ENCODE data around the gene CORIN.

The CORIN gene

DNA sequence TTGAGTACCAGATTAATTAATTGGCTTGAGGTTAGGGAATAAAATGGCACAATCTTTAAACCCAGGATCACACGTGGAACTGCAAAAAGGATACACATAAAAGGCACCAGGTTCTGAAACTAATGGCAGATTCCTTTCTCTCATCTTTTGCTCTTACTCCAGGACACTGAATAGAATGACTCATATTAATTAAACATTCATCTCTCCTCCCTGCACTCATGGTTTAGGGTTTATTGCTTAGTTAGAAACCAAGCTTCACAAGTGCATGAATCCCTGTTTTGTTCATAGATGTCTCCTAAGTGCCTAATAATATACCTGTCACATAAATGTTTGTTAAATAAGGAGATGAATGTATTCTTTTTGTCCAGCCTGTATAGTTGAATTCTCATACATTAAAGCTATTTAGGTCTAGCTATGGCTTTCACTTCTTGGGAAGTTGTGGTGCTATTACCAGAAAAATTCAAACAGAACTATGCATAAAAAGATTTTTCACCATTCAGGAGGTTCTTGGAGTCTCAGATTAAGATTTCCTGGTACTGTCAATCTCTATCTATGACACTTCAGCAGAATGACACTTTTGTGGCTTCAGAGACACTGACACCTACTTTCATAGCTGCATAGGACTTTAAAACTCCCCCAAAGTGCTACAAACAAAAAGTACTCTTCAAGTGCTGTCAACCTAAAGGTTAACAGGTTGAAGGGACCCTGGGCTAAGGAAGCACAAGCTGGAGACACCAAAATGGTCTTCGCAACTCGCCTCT is 7.4 kb downstream of the CORIN start:
- DNase-seq (ENCODE audit: low spot score) (no peak), ATAC-seq (ENCODE audit: low read depth) (0 out of 3 replicates have a peak, but pooled peaks have one; percentile 31)
- Histone ChIP-seq H3K4me3 (ENCODE audit: severe bottlenecking) (no peak overlapping the region), H3K36me3 (ENCODE audit: low read depth) (no peaks in the 10 kb centered on the region), H3K4me1 (ENCODE audit: insufficient read depth, poor library complexity, severe bottlenecking) (no peaks in the 10 kb centered on the region), H3K27ac (ENCODE audit: poor library complexity, severe bottlenecking) (no peak overlapping the region), H3K9me3 (ENCODE audit: severe bottlenecking) (no peaks in the 10 kb centered on the region), H3K27me3 (ENCODE audit: insufficient read depth, poor library complexity, severe bottlenecking) (no peaks in the 10 kb centered on the region)
- TF ChIP-seq, protein P1, sequence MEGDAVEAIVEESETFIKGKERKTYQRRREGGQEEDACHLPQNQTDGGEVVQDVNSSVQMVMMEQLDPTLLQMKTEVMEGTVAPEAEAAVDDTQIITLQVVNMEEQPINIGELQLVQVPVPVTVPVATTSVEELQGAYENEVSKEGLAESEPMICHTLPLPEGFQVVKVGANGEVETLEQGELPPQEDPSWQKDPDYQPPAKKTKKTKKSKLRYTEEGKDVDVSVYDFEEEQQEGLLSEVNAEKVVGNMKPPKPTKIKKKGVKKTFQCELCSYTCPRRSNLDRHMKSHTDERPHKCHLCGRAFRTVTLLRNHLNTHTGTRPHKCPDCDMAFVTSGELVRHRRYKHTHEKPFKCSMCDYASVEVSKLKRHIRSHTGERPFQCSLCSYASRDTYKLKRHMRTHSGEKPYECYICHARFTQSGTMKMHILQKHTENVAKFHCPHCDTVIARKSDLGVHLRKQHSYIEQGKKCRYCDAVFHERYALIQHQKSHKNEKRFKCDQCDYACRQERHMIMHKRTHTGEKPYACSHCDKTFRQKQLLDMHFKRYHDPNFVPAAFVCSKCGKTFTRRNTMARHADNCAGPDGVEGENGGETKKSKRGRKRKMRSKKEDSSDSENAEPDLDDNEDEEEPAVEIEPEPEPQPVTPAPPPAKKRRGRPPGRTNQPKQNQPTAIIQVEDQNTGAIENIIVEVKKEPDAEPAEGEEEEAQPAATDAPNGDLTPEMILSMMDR (IDR thresholded peaks at IDR 0.05; ENCODE audit: poor library complexity, severe bottlenecking): no peak

DNA sequence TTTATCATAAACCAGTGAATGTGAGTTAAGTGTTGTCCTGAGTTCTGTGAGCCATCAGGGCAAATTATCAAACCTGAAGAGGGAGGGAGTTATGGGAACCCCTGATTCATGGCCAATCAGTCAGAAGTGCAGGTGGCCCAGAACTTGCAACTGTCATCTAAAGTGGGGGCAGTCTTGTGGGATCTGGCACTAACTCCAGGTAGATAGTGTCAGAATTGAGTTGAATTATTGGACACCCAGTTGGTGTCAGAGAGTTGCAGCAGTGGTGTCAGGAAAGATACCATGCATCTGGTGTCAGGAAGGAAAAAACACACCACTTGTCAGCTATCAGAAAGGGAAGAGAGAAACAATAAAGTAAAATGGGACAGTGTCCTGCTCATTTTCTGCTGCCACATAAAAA is 8.4 kb downstream of the CORIN start:
- Histone ChIP-seq H3K27ac (ENCODE audit: poor library complexity, severe bottlenecking) (no peak overlapping the region), H3K27me3 (ENCODE audit: insufficient read depth, poor library complexity, severe bottlenecking) (no peaks in the 10 kb centered on the region), H3K36me3 (ENCODE audit: low read depth) (no peaks in the 10 kb centered on the region), H3K4me1 (ENCODE audit: insufficient read depth, poor library complexity, severe bottlenecking) (no peaks in the 10 kb centered on the region), H3K4me3 (ENCODE audit: severe bottlenecking) (no peak overlapping the region), H3K9me3 (ENCODE audit: severe bottlenecking) (no peaks in the 10 kb centered on the region)
- ATAC-seq (ENCODE audit: low read depth) (no peak), DNase-seq (ENCODE audit: low spot score) (no peak)
- TF ChIP-seq, protein P1 (IDR thresholded peaks at IDR 0.05; ENCODE audit: poor library complexity, severe bottlenecking): no peak

DNA sequence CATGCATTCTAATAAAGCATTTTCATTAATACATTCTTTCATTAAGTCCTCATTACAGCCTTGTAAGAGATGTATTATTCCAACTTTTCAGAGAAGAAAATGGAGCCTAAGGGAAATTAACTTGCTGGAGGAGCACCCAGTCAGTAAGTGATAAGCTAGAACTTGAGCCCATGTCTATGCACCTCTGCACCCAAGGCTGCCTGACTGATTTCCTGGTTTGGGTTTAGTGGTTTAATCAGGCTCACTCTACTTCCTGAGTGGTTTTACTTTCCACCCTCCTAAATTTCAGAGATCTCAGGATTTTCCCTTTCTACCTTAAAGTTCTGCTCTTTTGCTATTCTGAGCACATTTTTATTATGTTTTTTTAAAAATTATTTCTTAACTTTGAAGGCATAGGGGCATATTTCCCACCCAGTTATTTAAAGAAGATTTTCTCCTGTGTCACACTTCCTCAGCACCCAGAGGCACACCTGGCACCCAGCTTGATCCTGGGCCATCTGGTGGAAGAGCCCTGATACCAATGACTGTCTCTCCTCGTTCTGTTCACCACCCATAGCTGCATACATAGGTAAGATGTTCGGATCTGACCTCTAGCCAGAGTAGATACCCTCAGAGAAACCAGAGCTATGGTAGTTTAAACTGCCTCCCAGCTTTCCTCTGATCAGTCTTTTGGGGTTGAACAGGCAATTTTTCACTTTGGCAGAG is 10.4 kb downstream of the CORIN start:
- H3K27me3 ChIP-seq (ENCODE audit: insufficient read depth, poor library complexity, severe bottlenecking): no peaks in the 10 kb centered on the region
- TF ChIP-seq, protein P1 (IDR thresholded peaks at IDR 0.05; ENCODE audit: poor library complexity, severe bottlenecking): no peak
- DNase-seq (ENCODE audit: low spot score) (no peak), ATAC-seq (ENCODE audit: low read depth) (no peak)
- H3K27ac ChIP-seq (ENCODE audit: poor library complexity, severe bottlenecking): no peak overlapping the region
- no peaks in the 10 kb centered on the region for H3K4me1 ChIP-seq (ENCODE audit: insufficient read depth, poor library complexity, severe bottlenecking)
- no peaks in the 10 kb centered on the region for H3K36me3 ChIP-seq (ENCODE audit: low read depth)
- H3K9me3 ChIP-seq (ENCODE audit: severe bottlenecking): no peaks in the 10 kb centered on the region
- H3K4me3 ChIP-seq (ENCODE audit: severe bottlenecking): no peak overlapping the region

DNA sequence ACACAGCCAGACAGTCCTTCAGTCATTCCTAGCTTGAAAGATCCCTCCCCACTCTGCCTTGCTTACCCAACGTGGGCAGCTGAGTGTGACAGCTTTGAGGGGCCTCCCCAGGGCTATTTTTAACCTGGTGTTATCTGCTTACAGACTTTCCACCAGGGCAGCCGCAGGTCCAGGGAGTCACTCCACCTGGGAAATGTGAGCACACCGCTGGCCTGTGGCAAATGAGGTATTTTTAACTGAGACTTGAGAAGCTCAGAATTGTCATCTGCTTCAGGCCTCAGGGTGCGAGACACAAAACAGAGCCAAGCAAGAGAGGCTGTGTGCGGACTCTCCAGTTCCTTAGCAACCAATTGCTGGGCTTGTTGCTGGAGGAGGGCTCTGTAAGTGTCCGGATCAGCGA is 13.0 kb downstream of the CORIN start:
- ATAC-seq (ENCODE audit: low read depth) (no peak), DNase-seq (ENCODE audit: low spot score) (no peak)
- no peaks in the 10 kb centered on the region for H3K36me3 ChIP-seq (ENCODE audit: low read depth)
- H3K27me3 ChIP-seq (ENCODE audit: insufficient read depth, poor library complexity, severe bottlenecking): no peaks in the 10 kb centered on the region
- TF ChIP-seq, protein P1 (IDR thresholded peaks at IDR 0.05; ENCODE audit: poor library complexity, severe bottlenecking): no peak
- H3K4me1 ChIP-seq (ENCODE audit: insufficient read depth, poor library complexity, severe bottlenecking): no peaks in the 10 kb centered on the region
- H3K9me3 ChIP-seq (ENCODE audit: severe bottlenecking): no peaks in the 10 kb centered on the region
- no peak overlapping the region for H3K27ac ChIP-seq (ENCODE audit: poor library complexity, severe bottlenecking)
- no peak overlapping the region for H3K4me3 ChIP-seq (ENCODE audit: severe bottlenecking)

DNA sequence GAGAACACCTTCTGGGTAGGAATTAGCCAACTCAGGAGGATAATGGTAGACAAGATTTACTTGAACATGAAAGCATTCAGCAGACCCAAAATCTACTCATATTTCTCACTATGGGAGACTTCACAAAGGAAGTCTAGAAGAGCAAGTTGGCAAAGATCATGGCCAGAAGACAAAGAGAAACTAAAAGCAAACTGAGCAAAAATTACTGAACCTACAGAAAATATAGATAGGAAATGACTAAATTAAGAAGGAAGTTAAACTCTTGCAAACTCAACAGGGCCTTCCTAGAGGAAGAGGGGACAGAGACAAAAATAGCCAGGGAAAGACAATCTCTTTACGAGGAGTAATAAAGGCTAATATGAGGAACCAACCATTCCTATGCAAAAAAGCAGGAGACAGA is 18.7 kb downstream of the CORIN start:
- H3K36me3 ChIP-seq (ENCODE audit: low read depth): no peaks in the 10 kb centered on the region
- DNase-seq (ENCODE audit: low spot score) (no peak), ATAC-seq (ENCODE audit: low read depth) (no peak)
- no peaks in the 10 kb centered on the region for H3K4me1 ChIP-seq (ENCODE audit: insufficient read depth, poor library complexity, severe bottlenecking)
- TF ChIP-seq, protein P1 (IDR thresholded peaks at IDR 0.05; ENCODE audit: poor library complexity, severe bottlenecking): no peak
- no peaks in the 10 kb centered on the region for H3K9me3 ChIP-seq (ENCODE audit: severe bottlenecking)
- H3K4me3 ChIP-seq (ENCODE audit: severe bottlenecking): no peak overlapping the region
- no peak overlapping the region for H3K27ac ChIP-seq (ENCODE audit: poor library complexity, severe bottlenecking)
- H3K27me3 ChIP-seq (ENCODE audit: insufficient read depth, poor library complexity, severe bottlenecking): no peaks in the 10 kb centered on the region

All from RWPE2 (cell line).